Measurements from ENCODE around the gene AGFG2.

DNA sequence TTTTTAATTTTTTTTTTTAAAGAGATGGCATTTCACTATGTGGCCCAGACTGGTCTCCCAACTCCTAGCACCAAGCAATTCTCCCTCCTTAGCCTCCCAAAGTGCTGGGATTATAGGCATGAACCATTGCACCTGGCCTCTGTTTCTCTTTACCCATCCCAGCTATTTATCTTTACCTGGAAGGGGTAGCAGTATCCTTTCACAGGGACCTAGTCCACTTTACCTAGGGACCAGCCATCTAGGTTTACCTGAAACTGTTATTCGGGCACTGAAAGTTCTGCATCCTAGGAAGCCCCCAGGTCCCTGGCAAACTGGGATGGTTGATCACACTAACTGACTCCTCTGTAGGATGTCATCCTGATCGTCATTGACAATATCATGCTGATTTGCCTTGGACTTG, 21.7 kb upstream of the AGFG2 start:
- TF ChIP-seq POLR2A (IDR thresholded peaks at IDR 0.05) (no peak), POLR2AphosphoS5 (IDR thresholded peaks at IDR 0.05) (no peak)
- TF ChIP-seq, protein P1, sequence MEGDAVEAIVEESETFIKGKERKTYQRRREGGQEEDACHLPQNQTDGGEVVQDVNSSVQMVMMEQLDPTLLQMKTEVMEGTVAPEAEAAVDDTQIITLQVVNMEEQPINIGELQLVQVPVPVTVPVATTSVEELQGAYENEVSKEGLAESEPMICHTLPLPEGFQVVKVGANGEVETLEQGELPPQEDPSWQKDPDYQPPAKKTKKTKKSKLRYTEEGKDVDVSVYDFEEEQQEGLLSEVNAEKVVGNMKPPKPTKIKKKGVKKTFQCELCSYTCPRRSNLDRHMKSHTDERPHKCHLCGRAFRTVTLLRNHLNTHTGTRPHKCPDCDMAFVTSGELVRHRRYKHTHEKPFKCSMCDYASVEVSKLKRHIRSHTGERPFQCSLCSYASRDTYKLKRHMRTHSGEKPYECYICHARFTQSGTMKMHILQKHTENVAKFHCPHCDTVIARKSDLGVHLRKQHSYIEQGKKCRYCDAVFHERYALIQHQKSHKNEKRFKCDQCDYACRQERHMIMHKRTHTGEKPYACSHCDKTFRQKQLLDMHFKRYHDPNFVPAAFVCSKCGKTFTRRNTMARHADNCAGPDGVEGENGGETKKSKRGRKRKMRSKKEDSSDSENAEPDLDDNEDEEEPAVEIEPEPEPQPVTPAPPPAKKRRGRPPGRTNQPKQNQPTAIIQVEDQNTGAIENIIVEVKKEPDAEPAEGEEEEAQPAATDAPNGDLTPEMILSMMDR (IDR thresholded peaks at IDR 0.05) = no peak

Data from transverse colon (tissue), 4 donors.